DOHH2 (cell line): Measurements from ENCODE around the gene CATSPERZ.

Experiments used
- EZH2phosphoT487 ChIP-seq: fragments of 200-600 bp; sonication (generic); IDR thresholded peaks from 2 replicates; pipeline ENCODE4 v1.6.1; 2017; ENCODE audit warnings: borderline replicate concordance, mild to moderate bottlenecking, antibody characterized with exemption, low read length, moderate library complexity, mixed read lengths
- TF ChIP-seq, protein P1 (sequence below): fragments of 200-600 bp; sonication (generic); IDR thresholded peaks from one replicate; pipeline ENCODE4 v1.5.1; 2014; ENCODE audit warnings: antibody characterized with exemption, mild to moderate bottlenecking, low read depth, low read length; ENCODE audit not compliant: poor library complexity, severe bottlenecking

DNA sequence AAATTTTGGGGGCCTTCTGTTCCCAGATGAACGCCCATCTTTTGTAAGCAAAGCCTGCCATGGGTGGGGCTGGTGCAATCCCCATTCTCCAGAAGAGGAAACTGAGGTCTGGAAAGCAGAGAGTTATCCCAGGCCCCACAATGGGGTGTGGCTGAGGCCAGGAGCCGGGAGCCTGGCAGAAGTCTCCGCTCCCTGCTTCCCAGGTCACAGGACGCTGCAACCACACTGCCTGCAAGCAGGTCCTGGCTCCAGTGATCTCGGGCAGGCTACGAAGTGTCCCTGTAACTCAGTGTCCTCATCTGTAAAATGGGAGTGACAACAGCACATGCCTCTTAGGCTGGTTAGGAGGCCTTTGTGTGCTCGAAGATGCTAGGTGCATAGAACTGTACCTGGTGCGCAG lies 47.1 kb upstream of the CATSPERZ start:
- TF ChIP-seq, protein P1, sequence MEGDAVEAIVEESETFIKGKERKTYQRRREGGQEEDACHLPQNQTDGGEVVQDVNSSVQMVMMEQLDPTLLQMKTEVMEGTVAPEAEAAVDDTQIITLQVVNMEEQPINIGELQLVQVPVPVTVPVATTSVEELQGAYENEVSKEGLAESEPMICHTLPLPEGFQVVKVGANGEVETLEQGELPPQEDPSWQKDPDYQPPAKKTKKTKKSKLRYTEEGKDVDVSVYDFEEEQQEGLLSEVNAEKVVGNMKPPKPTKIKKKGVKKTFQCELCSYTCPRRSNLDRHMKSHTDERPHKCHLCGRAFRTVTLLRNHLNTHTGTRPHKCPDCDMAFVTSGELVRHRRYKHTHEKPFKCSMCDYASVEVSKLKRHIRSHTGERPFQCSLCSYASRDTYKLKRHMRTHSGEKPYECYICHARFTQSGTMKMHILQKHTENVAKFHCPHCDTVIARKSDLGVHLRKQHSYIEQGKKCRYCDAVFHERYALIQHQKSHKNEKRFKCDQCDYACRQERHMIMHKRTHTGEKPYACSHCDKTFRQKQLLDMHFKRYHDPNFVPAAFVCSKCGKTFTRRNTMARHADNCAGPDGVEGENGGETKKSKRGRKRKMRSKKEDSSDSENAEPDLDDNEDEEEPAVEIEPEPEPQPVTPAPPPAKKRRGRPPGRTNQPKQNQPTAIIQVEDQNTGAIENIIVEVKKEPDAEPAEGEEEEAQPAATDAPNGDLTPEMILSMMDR, result no peak
- TF ChIP-seq EZH2phosphoT487, result no peak
